ENCODE results near the gene SLC45A1. TPM values are rescaled to one million over a fixed set of nuclear protein-coding genes. Genes with fewer than 3 reads are reported as not detected.

SLC45A1 gene
- total RNA-seq, 2 donors from 2014 or later, result 1.0 to 3.0 TPM

- no peaks in the 10 kb centered on the region for H3K9me3 ChIP-seq
Measured at GRCh38 chr1:8293118-8293517, 24.8 kb upstream of the SLC45A1 start.

GRCh38 chr1:8293641-8294169 lies 24.2 kb upstream of the SLC45A1 start:
- no peaks in the 10 kb centered on the region for H3K36me3 ChIP-seq
- no peak for DNase-seq (ENCODE audit: low spot score)
- no peaks in the 10 kb centered on the region for H3K9me3 ChIP-seq
- H3K27me3 ChIP-seq, result no peaks in the 10 kb centered on the region
- H3K4me3 ChIP-seq, result no peak overlapping the region
- no peaks in the 10 kb centered on the region for H3K4me1 ChIP-seq
- H3K27ac ChIP-seq, result no peak overlapping the region
- TF ChIP-seq CTCF (IDR thresholded peaks at IDR 0.05), result no peak

More at GRCh38 chr1:8293118-8293517, 24.8 kb upstream of the SLC45A1 start:
- no peak for TF ChIP-seq CTCF (IDR thresholded peaks at IDR 0.05)
- H3K36me3 ChIP-seq, result no peaks in the 10 kb centered on the region
- no peak overlapping the region for H3K4me3 ChIP-seq
- no peaks in the 10 kb centered on the region for H3K27me3 ChIP-seq
- DNase-seq (ENCODE audit: low spot score), result no peak
- no peak overlapping the region for H3K27ac ChIP-seq
- no peaks in the 10 kb centered on the region for H3K4me1 ChIP-seq

GRCh38 chr1:8294170-8294697 lies 23.7 kb upstream of the SLC45A1 start:
- no peak for TF ChIP-seq CTCF (IDR thresholded peaks at IDR 0.05)
- H3K4me3 ChIP-seq, result no peak overlapping the region
- no peaks in the 10 kb centered on the region for H3K36me3 ChIP-seq
- no peaks in the 10 kb centered on the region for H3K27me3 ChIP-seq
- H3K4me1 ChIP-seq, result no peaks in the 10 kb centered on the region
- no peak for DNase-seq (ENCODE audit: low spot score)
- H3K27ac ChIP-seq, result no peak overlapping the region
- no peaks in the 10 kb centered on the region for H3K9me3 ChIP-seq

GRCh38 chr1:8297245-8297644 lies 20.7 kb upstream of the SLC45A1 start:
- H3K4me3 ChIP-seq, result no peak overlapping the region
- no peaks in the 10 kb centered on the region for H3K27me3 ChIP-seq
- DNase-seq (ENCODE audit: low spot score), result no peak
- H3K4me1 ChIP-seq, result no peaks in the 10 kb centered on the region
- no peaks in the 10 kb centered on the region for H3K9me3 ChIP-seq
- H3K36me3 ChIP-seq, result no peaks in the 10 kb centered on the region
- no peak for TF ChIP-seq CTCF (IDR thresholded peaks at IDR 0.05)
- no peak overlapping the region for H3K27ac ChIP-seq

- Histone ChIP-seq H3K4me3 (no peak overlapping the region), H3K36me3 (no peaks in the 10 kb centered on the region), H3K4me1 (no peaks in the 10 kb centered on the region), H3K9me3 (no peaks in the 10 kb centered on the region), H3K27me3 (no peaks in the 10 kb centered on the region), H3K27ac (no peak overlapping the region)
- no peak for TF ChIP-seq CTCF (IDR thresholded peaks at IDR 0.05)
- no peak for DNase-seq (ENCODE audit: low spot score)
Measured at GRCh38 chr1:8299963-8300362, 18.0 kb upstream of the SLC45A1 start.

Data from right atrium auricular region (tissue), 2 donors.